Epidermal melanocyte (primary cell): ENCODE results near the gene DPEP3.
A peak's percentile ranks its signal among the peaks of the same experiment; 100 is the strongest.
"Not testable (repeated sequence)": the region's sequence is repeated elsewhere in the genome, so short reads cannot be mapped to it uniquely, and the experiment has no call there.

Experiments
- DNase-seq: peaks from one replicate; pipeline ENCODE4 v3.0.0; 2011; ENCODE audit warnings: low spot score; ENCODE audit not compliant: insufficient read length

Gene DPEP3

GRCh38 chr16:67979955-67980678 lies at the start of gene DPEP3:
Gene DPEP3, minus strand, starts transcription at chr16:67980499. Its CDS starts 119 bp downstream, at chr16:67980380.
- no peak for DNase-seq

GRCh38 chr16:68028996-68029395 lies 48.7 kb upstream of the DPEP3 start:
- no peak for DNase-seq

- DNase-seq = peak; percentile 82
These were observed 42.6 kb upstream of the DPEP3 start, which contains the start of the genes DDX28 and DUS2 for GRCh38 chr16:68022728-68023537. Gene DDX28, minus strand, starts transcription at chr16:68023232. Its CDS starts 30 bp downstream, at chr16:68023202. Gene DUS2, plus strand, starts transcription at chr16:68023284. Its CDS starts 14,740 bp downstream, at chr16:68038024.

GRCh38 chr16:68022278-68022727 lies 42.0 kb upstream of the DPEP3 start:
- DNase-seq = peak; percentile 13

GRCh38 chr16:68021490-68021889 lies 41.2 kb upstream of the DPEP3 start:
- no peak for DNase-seq

GRCh38 chr16:68019167-68019680 lies 38.9 kb upstream of the DPEP3 start:
- DNase-seq = no peak

DNA sequence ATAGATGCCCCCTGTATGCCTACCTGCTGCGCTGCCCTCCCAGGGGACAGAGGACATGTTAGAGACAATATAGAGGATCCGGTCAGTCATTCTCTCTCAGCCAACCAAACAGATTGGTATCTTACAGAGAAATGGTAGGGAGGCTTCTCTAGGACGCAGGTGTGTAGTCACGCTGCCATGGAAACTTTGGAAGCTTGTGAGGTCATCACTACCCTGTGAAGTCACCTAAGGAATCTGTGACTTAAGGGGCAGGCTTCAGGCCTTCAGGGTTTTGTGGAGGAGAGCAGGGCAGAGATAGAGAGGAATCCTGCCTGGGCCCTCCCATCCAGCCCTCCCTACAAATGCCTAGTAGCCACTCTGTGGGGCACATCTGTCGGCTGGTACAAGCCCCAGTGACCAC lies 35.4 kb upstream of the DPEP3 start, which contains the start of gene DPEP2NB:
DPEP2NB (minus strand) TSS at position 231 of the 400 bp plus-strand sequence; CDS start at position 90, 141 bp downstream.
- no peak for DNase-seq

DNA sequence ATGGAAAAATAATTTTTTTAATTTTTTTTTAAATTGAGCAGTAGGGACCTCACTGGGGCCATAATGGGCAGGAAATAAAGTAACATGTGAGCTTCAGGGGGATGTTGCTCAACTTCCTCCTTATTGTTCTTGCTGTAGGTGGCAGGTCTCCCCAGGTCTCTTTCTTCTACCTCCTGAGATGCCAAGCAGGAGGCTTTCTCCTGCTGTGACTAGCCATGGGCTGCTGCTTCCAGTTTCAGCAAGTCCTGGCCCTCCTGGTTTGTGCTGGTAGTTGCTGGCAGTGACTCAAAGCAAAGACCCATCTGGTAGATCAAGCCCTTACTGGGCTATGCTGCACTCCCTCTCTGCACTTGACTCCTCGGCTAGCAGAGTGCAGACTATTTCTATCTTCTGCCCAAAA lies 33.1 kb upstream of the DPEP3 start:
- DNase-seq = no peak

- not testable (repeated sequence) for DNase-seq
These were observed 29.6 kb upstream of the DPEP3 start for GRCh38 chr16:68009872-68010271.

DNA sequence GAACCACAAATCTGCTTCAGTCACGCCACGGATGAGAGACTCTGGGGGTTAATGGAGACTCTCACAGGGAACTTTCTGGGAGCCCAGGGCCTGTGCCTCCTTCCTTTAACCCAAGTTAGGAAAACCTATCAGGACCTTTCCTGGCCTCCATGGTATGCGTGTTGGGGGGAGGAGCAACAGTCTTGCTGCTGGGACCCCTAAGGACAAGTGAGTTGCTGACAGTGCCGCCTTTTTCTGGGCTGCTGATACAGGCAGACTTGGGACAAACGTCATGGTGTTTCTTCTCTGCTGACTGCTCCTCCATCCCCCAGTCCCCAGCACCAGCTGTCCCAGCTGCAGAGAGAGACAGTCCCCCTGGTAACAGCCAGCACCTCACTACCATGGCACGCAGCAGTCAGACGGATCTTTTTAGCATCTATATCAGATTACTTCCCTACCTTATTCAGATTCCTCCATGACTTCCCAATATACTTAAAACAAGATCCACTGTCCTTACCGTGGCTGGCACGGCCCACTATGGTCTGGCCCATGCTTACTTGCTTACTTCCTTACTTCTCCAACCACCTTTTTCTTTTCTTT lies 28.9 kb upstream of the DPEP3 start:
- DNase-seq = peak; percentile 8

DNA sequence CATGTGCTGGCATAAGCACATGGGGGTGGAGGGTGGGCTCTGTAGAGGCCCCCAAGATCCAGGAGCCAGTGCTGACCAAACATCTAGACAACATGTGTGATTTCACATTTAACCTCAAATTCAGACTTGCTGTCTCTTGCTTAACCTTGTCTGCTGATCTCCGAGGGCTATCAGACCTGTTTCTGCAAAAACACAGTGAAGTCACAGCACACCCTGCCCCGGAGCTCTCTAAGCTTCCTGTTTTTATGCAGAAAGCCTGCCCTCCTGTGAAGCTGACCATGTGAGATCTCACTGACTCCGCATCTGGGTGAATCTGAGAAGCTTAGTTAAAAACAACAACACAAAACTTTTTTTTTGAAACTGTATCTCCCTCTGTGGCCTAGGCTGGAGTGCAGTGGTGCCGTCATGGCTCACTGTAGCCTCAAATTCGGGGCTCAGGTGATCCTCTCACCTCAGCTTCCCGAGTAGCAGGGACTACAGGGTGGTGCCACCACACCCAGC lies 25.5 kb upstream of the DPEP3 start:
- DNase-seq = peak; percentile 18

DNA sequence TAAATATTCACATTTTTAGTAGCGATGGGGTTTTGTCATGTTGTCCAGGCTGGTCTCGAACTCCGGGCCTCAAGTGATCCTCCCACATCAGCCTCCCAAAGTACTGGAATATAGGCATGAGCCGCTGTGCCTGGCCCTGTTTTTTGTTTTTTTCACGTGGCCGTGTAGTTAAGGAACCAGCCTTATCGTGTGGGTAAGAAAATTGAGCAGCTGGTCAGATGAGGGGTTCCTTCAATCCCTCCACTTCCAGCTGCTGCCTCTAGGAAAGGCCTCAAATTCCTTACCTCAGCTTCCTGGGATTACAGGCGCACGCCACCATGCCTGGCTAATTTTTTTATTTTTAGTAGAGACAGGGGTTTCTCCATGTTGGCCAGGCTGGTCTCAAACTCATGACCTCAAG lies 24.9 kb upstream of the DPEP3 start:
- DNase-seq = no peak

- no peak for DNase-seq
These were observed 22.7 kb upstream of the DPEP3 start for GRCh38 chr16:68003031-68003430.

- DNase-seq = no peak
These were observed 20.2 kb upstream of the DPEP3 start for GRCh38 chr16:68000450-68000849.

DNA sequence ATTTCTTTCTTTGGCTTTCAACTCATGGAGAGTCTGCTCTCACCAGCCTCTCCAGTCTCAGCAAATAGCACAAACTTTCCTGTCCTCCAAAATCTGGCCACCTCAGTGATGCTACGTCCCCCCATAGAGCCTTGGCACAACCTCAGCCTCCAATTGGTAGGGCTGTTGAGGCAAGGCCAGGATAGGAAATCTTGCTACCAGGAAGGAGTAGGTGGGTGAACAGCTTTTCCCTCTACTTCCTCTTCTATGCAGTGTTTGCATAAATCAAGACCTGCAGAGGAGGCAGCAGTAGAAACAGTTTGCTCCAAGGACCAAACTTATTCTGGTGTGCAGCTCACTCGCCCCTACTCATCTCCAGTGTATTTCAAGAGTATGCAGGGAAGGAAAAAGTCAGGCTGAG lies 19.7 kb upstream of the DPEP3 start:
- DNase-seq = no peak

DNA sequence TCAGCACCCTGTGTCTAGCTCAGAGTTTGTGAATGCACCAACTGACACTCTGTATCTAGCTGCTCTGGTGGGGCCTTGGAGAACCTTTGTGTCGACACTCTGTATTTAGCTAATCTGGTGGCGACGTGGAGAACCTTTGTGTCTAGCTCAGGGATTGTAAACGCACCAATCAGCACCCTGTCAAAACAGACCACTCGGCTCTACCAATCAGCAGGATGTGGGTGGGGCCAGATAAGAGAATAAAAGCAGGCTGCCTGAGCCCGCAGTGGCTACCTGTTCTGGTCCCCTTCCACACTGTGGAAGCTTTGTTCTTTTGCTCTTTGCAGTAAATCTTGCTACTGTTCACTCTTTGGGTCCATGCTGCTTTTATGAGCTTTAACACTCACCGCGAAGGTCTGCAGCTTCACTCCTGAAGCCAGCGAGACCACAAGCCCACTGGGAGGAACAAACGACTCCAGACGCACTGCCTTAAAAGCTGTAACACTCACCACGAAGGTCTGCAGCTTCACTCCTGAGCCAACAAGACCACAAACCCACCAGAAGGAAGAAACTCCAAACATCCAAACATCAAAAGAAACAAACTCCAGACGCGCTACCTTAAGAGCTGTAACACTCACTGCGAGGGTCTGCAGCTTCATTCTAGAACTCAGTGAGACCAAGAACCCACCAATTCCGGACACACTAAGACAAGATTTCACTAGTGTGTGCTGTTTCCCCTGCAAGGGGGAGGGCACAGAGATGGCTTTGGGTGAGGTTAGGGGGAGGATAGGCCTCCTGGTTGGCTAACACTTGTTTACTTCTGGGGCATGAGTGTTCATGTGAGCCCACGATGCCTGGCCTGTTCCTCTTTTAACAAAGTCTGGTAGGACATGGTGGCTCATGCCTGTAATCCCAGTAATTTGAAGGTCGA lies 18.7 kb upstream of the DPEP3 start, which contains the start of gene DPEP2:
DPEP2 (minus strand) TSS at position 706 of the 910 bp plus-strand sequence. CDS start 6,272 bp downstream, outside the sequence.
- DNase-seq = not testable (repeated sequence)

DNA sequence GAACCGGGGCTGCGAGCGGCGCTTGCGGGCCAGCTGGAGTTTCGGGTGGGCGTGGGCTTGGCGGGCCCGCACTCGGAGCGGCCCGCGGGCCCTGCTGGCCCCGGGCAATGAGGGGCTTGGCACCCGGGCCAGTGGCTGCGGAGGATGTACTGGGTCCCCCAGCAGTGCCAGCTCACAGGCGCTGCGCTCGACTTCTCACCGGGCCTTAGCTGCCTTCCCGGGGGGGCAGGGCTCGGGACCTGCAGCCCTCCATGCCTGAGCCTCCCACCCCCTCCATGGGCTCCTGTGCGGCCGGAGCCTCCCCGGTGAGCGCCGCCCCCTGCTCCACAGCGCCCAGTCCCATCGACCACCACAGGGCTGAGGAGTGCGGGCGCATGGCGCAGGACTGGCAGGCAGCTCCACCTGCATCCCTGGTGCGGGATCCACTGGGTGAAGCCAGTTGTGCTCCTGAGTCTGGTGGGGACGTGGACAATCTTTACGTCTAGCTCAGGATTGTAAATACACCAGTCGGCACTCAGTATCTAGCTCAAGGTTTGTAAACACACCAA lies 18.0 kb upstream of the DPEP3 start:
- DNase-seq = not testable (repeated sequence)

GRCh38 chr16:67996666-67997065 lies 16.4 kb upstream of the DPEP3 start:
- no peak for DNase-seq

DNA sequence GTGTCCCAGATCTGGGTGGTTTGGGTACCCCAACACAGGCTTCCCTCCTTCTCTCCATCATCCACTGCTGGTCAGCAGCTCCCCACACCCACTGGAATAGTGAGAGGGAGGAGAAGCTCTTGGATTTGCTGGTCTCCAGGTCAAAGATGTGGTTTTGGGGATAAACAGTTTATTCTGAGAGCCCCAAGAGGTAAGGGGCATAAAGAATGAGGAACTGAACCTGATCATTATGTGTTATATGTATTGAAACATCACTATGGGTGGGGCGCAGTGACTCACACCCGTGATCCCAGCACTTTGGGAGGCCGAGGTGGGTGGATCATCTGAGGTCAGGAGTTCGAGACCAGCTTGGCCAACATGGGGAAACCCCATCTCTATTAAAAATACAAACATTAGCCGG lies 15.1 kb upstream of the DPEP3 start:
- peak; percentile 5 for DNase-seq

- not testable (repeated sequence) for DNase-seq
These were observed 13.7 kb upstream of the DPEP3 start for GRCh38 chr16:67994040-67994408.
